K562 (cell line): ENCODE results near the gene SPATA17. TPM values are rescaled to one million over a fixed set of nuclear protein-coding genes. Genes with fewer than 3 reads are reported as not detected.

Experiments used
- ATAC-seq: fragments of 200-7000 bp; cut with Tn5 transposase; 3 replicates; pipeline ENCODE4 v1.9.1; 2020; ENCODE audit warnings: moderate library complexity
- BruUV-seq: library from RNA; stranded (reverse); fragments of 400-500 nt; replicated peaks from 2 replicates; lab custom pipeline; 2021; lab: Mats Ljungman, UMichigan
- CTCF ChIA-PET: fragments of 300-600 bp; formaldehyde crosslinking; extraction: SDS; loops from one replicate; lab custom pipeline; 2021; ENCODE audit warnings: low intra/inter-chr PET ratio; lab: Yijun Ruan, JAX
- POLR2A ChIA-PET: fragments of 300-600, 350-650 bp; sonication (Branson Sonifier 250); formaldehyde crosslinking; extraction: SDS; loops from one replicate; lab custom pipeline; 2021; ENCODE audit warnings: antibody characterized with exemption, inconsistent platforms; lab: Yijun Ruan, JAX
- DNase-seq, 4 experiments: peaks; one replicate each; pipeline versions ENCODE4 v3.0.0 to v3.0.0-alpha.2; 2011 to 2018; ENCODE audit warnings: low spot score in 3 of 4, mixed read lengths in 3 of 4; ENCODE audit errors: extremely low read depth in 1 of 4
- FAIRE-seq: peaks from 2 replicates; lab custom pipeline; 2011; peaks lifted over from hg19 to GRCh38; lab: Jason Lieb, UNC
- H2AFZ ChIP-seq: 2 replicates; pipeline ENCODE4 v1.6.0; 2011; ENCODE audit warnings: low read depth, low read length, control low read depth, inconsistent platforms
- H3K27ac ChIP-seq: fragments of 200-600 bp; 3 replicates; pipeline ENCODE4 v1.8.0; 2011; ENCODE audit warnings: low read depth, mild to moderate bottlenecking, control low read depth, inconsistent platforms, low read length, moderate library complexity, mixed read lengths; ENCODE audit errors: extremely low read depth
- H3K27me3 ChIP-seq, 2 experiments: fragments of 300-600 bp in 1 of 2; 2 replicates in 1 of 2; 3 replicates in 1 of 2; pipeline versions ENCODE4 v1.6.0 to v1.8.0; 2011; ENCODE audit warnings: inconsistent platforms in 2 of 2, low read length in 2 of 2, mild to moderate bottlenecking in 1 of 2, mixed read lengths in 1 of 2, moderate library complexity in 1 of 2; ENCODE audit not compliant: control insufficient read depth in 2 of 2, insufficient read depth in 2 of 2
- H3K36me3 ChIP-seq: fragments of 300-600 bp; 3 replicates; pipeline ENCODE4 v1.8.0; 2011; ENCODE audit warnings: mild to moderate bottlenecking, low read length, inconsistent platforms; ENCODE audit not compliant: control insufficient read depth, insufficient read depth
- H3K4me1 ChIP-seq, 2 experiments: fragments of 200-600 bp in 1 of 2; replicated peaks in 1 of 2; 2 replicates in 1 of 2; 3 replicates in 1 of 2; pipeline versions ENCODE4 v1.5.1 to v1.8.0; 2011; ENCODE audit warnings: inconsistent platforms in 2 of 2, low read length in 2 of 2, mild to moderate bottlenecking in 1 of 2, mixed read lengths in 1 of 2, moderate library complexity in 1 of 2; ENCODE audit not compliant: control insufficient read depth in 2 of 2, insufficient read depth in 2 of 2
- H3K4me2 ChIP-seq: 2 replicates; pipeline ENCODE4 v1.6.1; 2011; ENCODE audit warnings: low read length, control low read depth, inconsistent platforms, mixed read lengths; ENCODE audit not compliant: insufficient read depth
- H3K4me3 ChIP-seq: fragments of 200-600 bp; sonication (generic), shearing (Covaris generic); 2 replicates; pipeline ENCODE4 v1.5.1; 2016; ENCODE audit warnings: control low read depth, inconsistent platforms
- H3K79me2 ChIP-seq: fragments of 200-600 bp; 3 replicates; pipeline ENCODE4 v1.8.0; 2011; ENCODE audit warnings: low read length, inconsistent platforms; ENCODE audit not compliant: control insufficient read depth, insufficient read depth
- H3K9ac ChIP-seq, 2 experiments: 2 replicates each; pipeline versions ENCODE4 v1.6.0 to v1.6.1; 2011; ENCODE audit warnings: low read depth in 2 of 2, low read length in 2 of 2, control low read depth in 1 of 2, inconsistent platforms in 1 of 2, mild to moderate bottlenecking in 1 of 2, mixed read lengths in 1 of 2; ENCODE audit not compliant: insufficient read depth in 1 of 2
- H3K9me1 ChIP-seq: one replicate; pipeline ENCODE4 v1.6.0; 2011; ENCODE audit warnings: inconsistent platforms, mild to moderate bottlenecking, low read length, moderate library complexity; ENCODE audit not compliant: control insufficient read depth, insufficient read depth
- H3K9me3 ChIP-seq: replicated peaks from 2 replicates; pipeline ENCODE4 v1.5.1; 2011; ENCODE audit warnings: low read depth, low read length, inconsistent platforms; ENCODE audit not compliant: control insufficient read depth, insufficient read depth
- H4K20me1 ChIP-seq: replicated peaks from 2 replicates; pipeline ENCODE4 v1.6.1; 2011; ENCODE audit warnings: low read length, inconsistent platforms, mixed read lengths; ENCODE audit not compliant: control insufficient read depth, insufficient read depth
- ESRRB ChIP-seq: fragments of 250-450 bp; sonication (Bioruptor Pico); IDR thresholded peaks from 2 replicates; pipeline ENCODE4 v1.5.0; 2020; ENCODE audit warnings: mild to moderate bottlenecking, moderate library complexity, borderline replicate concordance
- FOS ChIP-seq: IDR thresholded peaks from 3 replicates; pipeline ENCODE4 v1.6.1; 2011; ENCODE audit not compliant: insufficient read length; ENCODE audit errors: extremely low read depth
- GABPB1 ChIP-seq: sonication (generic); formaldehyde crosslinking; IDR thresholded peaks from 2 replicates; pipeline ENCODE4 v1.8.0; 2022; ENCODE audit warnings: mild to moderate bottlenecking, missing genetic modification reagents
- HOMEZ ChIP-seq: fragments of 250-450 bp; sonication (Bioruptor Pico); IDR thresholded peaks from 2 replicates; pipeline ENCODE4 v1.4.0; 2020; ENCODE audit warnings: mild to moderate bottlenecking, moderate library complexity
- MCM3 ChIP-seq: fragments of 450-650 bp; IDR thresholded peaks from 2 replicates; pipeline ENCODE4 v1.6.1; 2016
- MTA2 ChIP-seq: fragments of 450-650 bp; IDR thresholded peaks from 2 replicates; pipeline ENCODE4 v1.6.1; 2016; ENCODE audit warnings: low read depth
- NFE2 ChIP-seq: IDR thresholded peaks from 2 replicates; pipeline ENCODE4 v1.6.1; 2014; ENCODE audit warnings: antibody characterized with exemption, low read depth
- PURB ChIP-seq: sonication (generic); formaldehyde crosslinking; IDR thresholded peaks from 2 replicates; pipeline ENCODE4 v1.9.0; 2021; ENCODE audit warnings: low read depth, mild to moderate bottlenecking, missing genetic modification reagents
- SUPT5H ChIP-seq: fragments of 450-650 bp; IDR thresholded peaks from 2 replicates; pipeline ENCODE4 v1.6.1; 2016
- ZBTB17 ChIP-seq: fragments of 450-650 bp; formaldehyde crosslinking; IDR thresholded peaks from 2 replicates; pipeline ENCODE4 v1.4.0; 2020; ENCODE audit warnings: mild to moderate bottlenecking
- WGBS: fragments of 100-300 bp; shearing (Covaris generic); methylation state at CpG from one replicate; pipeline ENCODE4 v1.1.6; 2016; ENCODE audit warnings: low coverage, mixed read lengths; ENCODE audit not compliant: insufficient coverage; ENCODE audit errors: missing lambda C conversion rate; 5-methylcytosine and 5-hydroxymethylcytosine counted together
- in situ Hi-C: fragments of 300-500 bp; cut with MboI; formaldehyde crosslinking; loops from 4 replicates; pipeline ENCODE4 v1.15.0; 2018; ENCODE audit warnings: inconsistent platforms, mixed read lengths
- intact Hi-C: fragments of 100-400 bp; cut with micrococcal nuclease; formaldehyde crosslinking; loops from 2 replicates; pipeline ENCODE4 v1.14.2; 2022
- polyA plus RNA-seq, 8 experiments: library from polyadenylated mRNA; depleted of rRNA in 4 of 8; stranded (reverse) in 5 of 8; unstranded in 3 of 8; fragments of >200 nt; fragmentation: Nextera tagmentation in 2 of 8; fragmentation: Illumina TruSeq in 1 of 8; extraction: Ambion mirVana in 2 of 8; extraction: Trizol in 1 of 8; gene quantifications; 2 replicates each; pipeline versions ENCODE4 v1.2.1 to v1.2.3, GENCODE V29; 2011 to 2014; ENCODE audit warnings: inconsistent platforms in 1 of 8, missing spikeins in 1 of 8
- total RNA-seq, 7 experiments: library from RNA; depleted of rRNA in 6 of 7; stranded (reverse); fragments of >200 nt in 6 of 7; fragmentation: Illumina TruSeq in 2 of 7; extraction: Trizol in 2 of 7; gene quantifications; 2 replicates each; pipeline versions ENCODE4 v1.2.1 to v1.2.3, GENCODE V29; 2011 to 2021; ENCODE audit warnings: low replicate concordance in 1 of 7
- TF ChIP-seq, protein P1 (sequence below): fragments of 250-450 bp; sonication (Bioruptor Pico); IDR thresholded peaks from 2 replicates; pipeline ENCODE4 v1.5.0; 2022; ENCODE audit warnings: mild to moderate bottlenecking

SPATA17 gene
- total and polyA plus RNA-seq, 9 of the 15 experiments (the other 6 are each of a cell fraction or from before 2014, with no cell fraction given), result 0.04 to 0.11 TPM; not detected in 7

DNA sequence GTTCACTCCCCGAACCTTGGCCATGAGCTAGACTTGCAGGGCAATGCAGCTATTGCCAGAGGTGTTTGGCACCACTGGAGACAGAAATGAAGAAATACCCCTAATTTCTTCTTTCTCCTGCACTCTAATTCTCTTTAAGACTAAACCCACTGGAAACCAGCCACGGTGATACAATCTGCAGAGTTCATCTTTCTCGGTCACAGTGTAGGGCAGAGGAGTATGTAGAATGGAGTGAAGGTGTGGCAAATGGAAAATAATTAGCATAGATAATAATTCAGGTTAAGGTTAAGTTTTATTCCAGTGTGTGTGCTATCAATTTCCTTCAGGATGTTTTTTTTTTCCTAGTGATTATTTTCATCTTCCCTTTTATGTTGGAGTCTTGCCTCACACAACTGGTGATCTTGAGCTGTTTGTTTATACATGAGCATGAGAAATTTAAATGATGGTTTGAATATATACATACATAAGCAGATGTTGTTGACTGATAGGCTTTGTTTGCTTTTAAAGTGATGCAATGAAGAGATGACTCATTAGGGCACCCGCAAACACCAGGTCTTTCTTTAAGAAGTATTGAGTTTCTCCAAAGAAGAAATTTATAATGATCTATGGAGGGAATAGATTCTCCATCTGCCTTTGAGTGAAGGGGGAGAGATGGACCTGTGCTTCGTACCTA is 81.9 kb downstream of the SPATA17 start:
- intact Hi-C loops (no loop called here), in situ Hi-C loops (no loop called here)
- H2AFZ ChIP-seq, result no peak overlapping the region
- 2% methylated on average over 5 of the region's 5 CpGs for whole genome bisulfite sequencing
- TF ChIP-seq FOS (no peak), HOMEZ (no peak), PURB (CRISPR knock-in tag) (no peak), ZBTB17 (CRISPR knock-in tag) (no peak), MTA2 (no peak), SUPT5H (no peak), GABPB1 (CRISPR knock-in tag) (no peak), MCM3 (no peak), NFE2 (no peak), ESRRB (CRISPR knock-in tag) (no peak)
- TF ChIP-seq, protein P1, sequence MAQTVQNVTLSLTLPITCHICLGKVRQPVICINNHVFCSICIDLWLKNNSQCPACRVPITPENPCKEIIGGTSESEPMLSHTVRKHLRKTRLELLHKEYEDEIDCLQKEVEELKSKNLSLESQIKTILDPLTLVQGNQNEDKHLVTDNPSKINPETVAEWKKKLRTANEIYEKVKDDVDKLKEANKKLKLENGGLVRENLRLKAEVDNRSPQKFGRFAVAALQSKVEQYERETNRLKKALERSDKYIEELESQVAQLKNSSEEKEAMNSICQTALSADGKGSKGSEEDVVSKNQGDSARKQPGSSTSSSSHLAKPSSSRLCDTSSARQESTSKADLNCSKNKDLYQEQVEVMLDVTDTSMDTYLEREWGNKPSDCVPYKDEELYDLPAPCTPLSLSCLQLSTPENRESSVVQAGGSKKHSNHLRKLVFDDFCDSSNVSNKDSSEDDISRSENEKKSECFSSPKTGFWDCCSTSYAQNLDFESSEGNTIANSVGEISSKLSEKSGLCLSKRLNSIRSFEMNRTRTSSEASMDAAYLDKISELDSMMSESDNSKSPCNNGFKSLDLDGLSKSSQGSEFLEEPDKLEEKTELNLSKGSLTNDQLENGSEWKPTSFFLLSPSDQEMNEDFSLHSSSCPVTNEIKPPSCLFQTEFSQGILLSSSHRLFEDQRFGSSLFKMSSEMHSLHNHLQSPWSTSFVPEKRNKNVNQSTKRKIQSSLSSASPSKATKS (CRISPR knock-in tag), result no peak
- TF ChIP-seq, all 486 proteins: peak for 0
- Histone ChIP-seq H3K4me1 (no peaks in the 10 kb centered on the region), H3K27me3 (no peaks in the 10 kb centered on the region), H3K36me3 (no peaks in the 10 kb centered on the region), H3K9me1 (no peaks in the 10 kb centered on the region), H3K4me3 (no peak overlapping the region), H4K20me1 (no peaks in the 10 kb centered on the region), H3K4me2 (no peak overlapping the region), H3K27ac (no peak overlapping the region), H3K9ac (no peak overlapping the region), H3K9me3 (no peaks in the 10 kb centered on the region; the same call in 1 of the 2 replicates), H3K79me2 (no peaks in the 10 kb centered on the region)
- ChIA-PET POLR2A (no interaction called here), CTCF (no interaction called here)
- no peak for ATAC-seq
- no peak for FAIRE-seq
- BruUV-seq, result no TSS peak
- no peak for DNase-seq
